Skin epidermis (tissue), 12 donors: ENCODE data around the gene THBS1.

Experiments
- H3K27ac ChIP-seq, 21 experiments: fragments of 200-600 bp; sonication (generic) in 11 of 21; one replicate each; pipeline ENCODE4 v1.5.0; 2020; ENCODE audit warnings: mild to moderate bottlenecking in 3 of 21, inconsistent platforms in 2 of 21, moderate library complexity in 2 of 21
- H3K4me3 ChIP-seq, 7 experiments: fragments of 200-600 bp; sonication (generic) in 2 of 7; one replicate each; pipeline ENCODE4 v1.5.0; 2020; ENCODE audit warnings: inconsistent platforms in 2 of 7, mild to moderate bottlenecking in 2 of 7, moderate library complexity in 1 of 7

Gene THBS1

GRCh38 chr15:39580485-39581241 lies at the start of gene THBS1:
THBS1 (plus strand) TSS chr15:39581079; CDS start chr15:39581858, 779 bp downstream.
- Histone ChIP-seq H3K4me3 (peak within 1 kb of the TSS; percentile 36 to 65 (median 55)), H3K27ac (peak within 1 kb of the TSS; percentile 28 to 98 (median 89))

GRCh38 chr15:39534996-39535395 lies 45.9 kb upstream of the THBS1 start:
- Histone ChIP-seq H3K4me3 (no peak overlapping the region), H3K27ac (peak overlapping the region in 1 of 21 experiments; percentile 39)

- H3K4me3 ChIP-seq: no peak overlapping the region
- peak overlapping the region in 3 of 21 experiments; percentile 6 to 49 (median 17) for H3K27ac ChIP-seq
Observed at GRCh38 chr15:39535466-39535865, 45.4 kb upstream of the THBS1 start.

- no peak overlapping the region for H3K27ac ChIP-seq
- no peak overlapping the region for H3K4me3 ChIP-seq
Observed at GRCh38 chr15:39538936-39539335, 41.9 kb upstream of the THBS1 start.

GRCh38 chr15:39539466-39539865 lies 41.4 kb upstream of the THBS1 start:
- Histone ChIP-seq H3K4me3 (no peak overlapping the region), H3K27ac (no peak overlapping the region)

GRCh38 chr15:39539973-39540558 lies 40.8 kb upstream of the THBS1 start:
- no peak overlapping the region for H3K27ac ChIP-seq

GRCh38 chr15:39542385-39543065 lies 38.4 kb upstream of the THBS1 start:
- no peak overlapping the region for H3K4me3 ChIP-seq
- H3K27ac ChIP-seq: no peak overlapping the region

More at GRCh38 chr15:39539973-39540558, 40.8 kb upstream of the THBS1 start:
- no peak overlapping the region for H3K4me3 ChIP-seq

- Histone ChIP-seq H3K4me3 (no peak overlapping the region), H3K27ac (no peak overlapping the region)
Observed at GRCh38 chr15:39543651-39544050, 37.2 kb upstream of the THBS1 start.

- H3K27ac ChIP-seq: no peak overlapping the region
- H3K4me3 ChIP-seq: no peak overlapping the region
Observed at GRCh38 chr15:39546842-39547241, 34.0 kb upstream of the THBS1 start.

- no peak overlapping the region for H3K4me3 ChIP-seq
- no peak overlapping the region for H3K27ac ChIP-seq
Observed at GRCh38 chr15:39548561-39548960, 32.3 kb upstream of the THBS1 start.

- no peak overlapping the region for H3K4me3 ChIP-seq
- H3K27ac ChIP-seq: no peak overlapping the region
Observed at GRCh38 chr15:39549912-39550311, 31.0 kb upstream of the THBS1 start.

- no peak overlapping the region for H3K27ac ChIP-seq
- H3K4me3 ChIP-seq: no peak overlapping the region
Observed at GRCh38 chr15:39551476-39551875, 29.4 kb upstream of the THBS1 start.

- Histone ChIP-seq H3K4me3 (no peak overlapping the region), H3K27ac (no peak overlapping the region)
Observed at GRCh38 chr15:39552556-39552955, 28.3 kb upstream of the THBS1 start.

GRCh38 chr15:39553947-39554693 lies 26.8 kb upstream of the THBS1 start:
- H3K4me3 ChIP-seq: no peak overlapping the region
- peak overlapping the region in 2 of 21 experiments; percentile 3 to 68 for H3K27ac ChIP-seq

- no peak overlapping the region for H3K4me3 ChIP-seq
- H3K27ac ChIP-seq: peak overlapping the region in 1 of 21 experiments; percentile 25
Observed at GRCh38 chr15:39554746-39555387, 26.0 kb upstream of the THBS1 start.

- Histone ChIP-seq H3K4me3 (no peak overlapping the region), H3K27ac (peak overlapping the region in 1 of 21 experiments; percentile 51)
Observed at GRCh38 chr15:39555885-39556284, 25.0 kb upstream of the THBS1 start.

GRCh38 chr15:39556461-39556860 lies 24.4 kb upstream of the THBS1 start:
- H3K4me3 ChIP-seq: no peak overlapping the region
- H3K27ac ChIP-seq: peak overlapping the region in 1 of 21 experiments; percentile 51

GRCh38 chr15:39558421-39558820 lies 22.5 kb upstream of the THBS1 start:
- Histone ChIP-seq H3K4me3 (no peak overlapping the region), H3K27ac (no peak overlapping the region)

GRCh38 chr15:39564972-39565665 lies 15.8 kb upstream of the THBS1 start:
- H3K27ac ChIP-seq: no peak overlapping the region
- no peak overlapping the region for H3K4me3 ChIP-seq
